HG02610 (cell line): ENCODE data around the gene POLN.

ENCODE experiments used
- ATAC-seq: cut with Tn5 transposase; IDR thresholded peaks from one replicate; pipeline ENCODE4 v1.9.1; 2021; ENCODE audit warnings: mild to moderate bottlenecking, moderate library complexity; ENCODE audit not compliant: unreplicated experiment

Gene POLN

DNA sequence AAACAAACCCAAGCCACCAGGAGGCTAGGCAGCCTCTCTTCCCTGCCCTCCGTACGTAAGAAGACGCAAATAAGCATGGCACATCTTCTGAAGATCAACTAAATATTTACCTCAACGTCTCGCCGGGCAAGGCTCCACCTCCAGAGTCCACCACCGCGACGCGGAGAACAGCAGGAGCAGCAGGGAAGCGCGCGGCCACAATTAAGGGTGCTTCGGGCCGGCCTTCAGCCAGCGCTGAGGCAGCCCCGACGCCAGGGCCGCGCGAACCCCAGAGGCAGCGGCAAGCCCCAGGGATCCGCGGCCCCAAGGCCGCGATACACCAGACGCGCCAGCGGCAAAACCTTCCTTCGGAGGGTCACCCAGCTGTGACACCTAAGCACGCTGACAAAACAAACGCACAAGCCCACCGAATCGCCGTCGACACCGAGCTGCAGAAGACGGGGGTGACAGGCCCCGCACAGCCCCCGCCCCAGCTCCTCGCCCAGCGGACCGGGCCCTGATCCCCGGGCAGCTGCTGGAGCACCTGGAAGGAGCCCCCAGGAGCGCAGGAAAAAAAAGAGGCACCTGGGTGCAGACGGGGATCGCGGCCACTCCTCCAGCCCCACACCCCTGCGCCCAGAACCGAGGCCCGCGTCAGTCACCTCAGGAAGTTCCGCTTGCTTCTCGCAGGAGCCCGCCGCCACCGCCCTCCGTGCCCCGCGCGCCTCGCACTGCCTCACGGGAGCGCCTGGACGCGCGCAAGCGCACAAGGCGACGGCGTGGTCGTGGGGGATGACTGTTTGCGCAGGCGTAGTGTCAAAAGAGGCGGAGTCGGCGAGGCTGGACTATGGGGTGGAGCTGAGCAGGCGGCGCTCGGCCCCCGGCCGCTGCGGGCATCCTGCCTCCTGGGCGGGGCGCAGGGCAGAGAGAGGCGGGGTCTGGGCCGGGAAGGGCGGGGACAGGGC lies at the start of gene POLN, which contains the start of gene HAUS3:
Gene POLN (minus strand): TSS at position 712 of the 944 bp plus-strand sequence. CDS start 12,890 bp downstream, outside the sequence.
Gene HAUS3 (minus strand): TSS at position 712 of the 944 bp plus-strand sequence. CDS start 1,175 bp downstream, outside the sequence.
- peak; percentile 92 for ATAC-seq

DNA sequence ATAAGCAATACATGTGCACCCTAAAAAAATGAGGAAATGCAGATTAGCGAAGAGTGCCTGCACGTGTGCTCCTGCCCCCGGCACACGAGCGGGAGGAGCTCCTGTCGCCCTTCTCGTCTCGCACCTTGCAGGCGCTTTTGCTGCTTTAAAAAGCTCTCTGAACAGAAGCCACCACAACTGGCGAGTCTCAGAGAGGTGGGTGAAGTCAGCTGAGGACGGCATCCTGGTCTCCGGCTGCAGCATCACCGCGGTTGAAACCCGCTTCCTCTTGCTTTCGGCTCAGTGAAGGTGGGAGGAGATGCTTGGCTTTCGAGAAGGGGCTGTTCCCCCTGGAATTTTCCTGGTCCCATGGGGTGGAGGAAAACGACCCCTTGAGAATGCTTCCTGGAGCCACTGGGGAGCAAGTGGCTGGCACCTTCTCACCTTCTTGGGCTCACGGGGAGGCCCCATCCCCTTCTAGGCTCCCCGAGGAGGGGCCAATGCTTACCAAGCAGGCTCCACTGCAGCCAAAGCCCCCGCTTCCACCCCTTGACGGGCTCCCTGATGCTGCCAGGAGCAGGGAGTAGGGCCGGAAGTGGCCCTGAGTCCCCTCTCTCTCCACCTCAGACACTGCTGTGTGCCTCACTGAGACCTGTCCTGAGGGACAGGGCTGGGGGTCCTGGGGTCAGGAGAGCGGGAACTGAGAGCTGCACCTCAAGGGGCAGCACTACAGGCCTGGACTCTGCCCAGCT lies 49.2 kb upstream of the POLN start:
- ATAC-seq, result no peak

DNA sequence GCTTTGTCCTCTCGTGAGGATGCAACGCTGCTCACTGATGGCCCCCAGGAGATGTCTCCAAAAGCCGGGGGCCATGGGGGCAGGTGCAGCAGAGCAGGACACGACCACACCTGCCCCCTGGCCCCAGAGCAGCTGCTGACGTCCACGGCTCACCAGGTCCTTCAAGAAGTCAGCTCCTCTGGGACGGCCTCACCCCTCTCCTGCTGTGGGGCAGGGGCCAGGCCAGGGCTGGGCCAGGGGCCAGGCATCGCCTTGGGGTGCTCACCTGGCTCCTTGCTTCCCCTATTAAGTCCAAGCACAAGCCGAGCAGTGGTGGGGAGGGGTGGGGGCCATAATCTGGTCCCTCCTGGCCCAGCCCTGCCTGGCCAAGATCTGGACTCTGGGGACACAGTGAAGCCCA lies 48.6 kb upstream of the POLN start:
- no peak for ATAC-seq

DNA sequence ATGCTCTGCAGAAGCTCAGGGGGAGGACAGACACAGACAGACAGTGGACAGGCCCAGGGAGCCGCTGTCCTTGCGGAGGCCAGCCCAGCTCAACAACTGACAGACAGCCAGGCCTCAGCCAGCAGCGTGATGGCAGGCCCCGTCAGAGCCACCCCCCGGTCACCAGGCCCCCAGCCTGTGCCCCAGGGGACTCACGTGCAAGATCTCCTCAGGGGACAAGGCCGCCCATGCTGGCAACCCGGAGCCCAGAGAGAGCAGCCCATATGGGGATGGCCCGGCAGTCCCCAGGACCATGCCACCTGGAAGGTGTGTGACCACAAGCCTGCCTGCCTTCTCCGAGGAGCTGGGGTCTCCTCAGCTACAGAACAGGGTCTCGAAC lies 48.0 kb upstream of the POLN start:
- no peak for ATAC-seq

DNA sequence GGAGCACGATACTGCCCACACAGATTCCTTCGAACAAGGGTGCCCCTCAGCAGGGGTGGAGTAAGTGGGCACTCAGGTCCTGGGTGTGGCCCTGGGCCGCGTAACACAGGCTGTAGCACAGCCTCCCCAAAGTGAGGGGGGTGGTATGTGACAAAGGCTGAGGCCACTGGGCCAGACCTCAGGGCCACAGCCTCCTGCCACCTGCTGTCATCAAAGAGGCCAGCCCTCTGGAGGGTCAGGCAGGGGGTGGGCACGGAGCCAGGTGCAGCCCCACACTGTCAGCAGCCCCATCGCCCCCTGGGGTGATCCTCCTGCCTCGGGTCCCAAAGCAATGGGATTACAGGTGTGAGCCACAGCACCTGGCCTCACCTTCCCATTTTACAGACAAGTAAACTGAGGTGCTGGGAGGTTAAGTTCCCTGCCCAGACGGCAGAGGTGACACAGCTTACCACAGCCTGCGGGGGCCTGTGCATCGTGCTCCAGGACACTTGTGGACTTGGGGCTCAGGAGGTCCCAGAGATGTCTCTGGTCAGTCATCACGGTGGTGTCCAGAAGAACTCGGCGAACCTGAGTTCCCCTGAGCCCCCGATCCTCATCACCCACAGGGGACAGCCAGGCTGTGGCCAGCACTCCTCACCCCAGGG lies 47.5 kb upstream of the POLN start:
- ATAC-seq, result no peak

DNA sequence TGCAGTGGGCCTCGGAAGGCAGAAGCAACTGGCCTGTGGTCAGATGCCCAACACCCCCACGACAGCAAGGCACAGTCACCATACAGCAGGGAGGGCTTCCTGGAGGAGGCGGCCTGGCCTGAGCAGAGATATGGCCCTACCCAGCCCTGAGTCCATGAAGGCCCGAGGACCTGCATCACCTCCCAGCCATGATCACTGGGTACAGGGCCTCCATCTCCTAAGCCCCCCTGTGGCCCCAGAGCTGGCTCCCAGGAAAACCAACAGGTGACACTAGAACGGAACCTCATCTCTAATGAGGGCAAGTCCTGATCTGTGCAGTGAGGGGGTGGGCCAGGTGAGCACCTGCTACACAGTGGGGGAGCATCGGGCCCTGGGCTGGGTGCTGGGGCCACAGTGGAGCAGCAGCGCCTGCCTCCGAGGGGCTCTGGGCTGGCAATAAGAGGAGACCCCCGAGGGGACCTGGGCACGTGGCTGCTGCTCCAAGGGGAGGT lies 46.2 kb upstream of the POLN start:
- ATAC-seq, result no peak

DNA sequence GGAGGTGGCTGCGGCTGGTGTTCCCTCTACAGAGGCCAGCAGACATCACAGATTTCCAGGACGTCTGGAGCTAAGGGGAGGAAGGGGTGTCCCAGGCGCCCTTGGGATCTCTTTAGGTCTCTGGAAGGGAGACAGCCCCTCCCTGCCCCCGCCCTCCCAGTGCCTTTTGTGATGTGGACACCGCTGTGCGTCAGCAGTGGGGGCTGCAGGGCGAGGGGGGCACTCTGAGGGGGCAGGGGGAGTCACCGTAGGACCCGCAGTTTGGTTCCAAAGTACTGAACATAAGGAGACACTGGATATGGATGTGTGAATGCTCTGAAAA lies 45.6 kb upstream of the POLN start:
- no peak for ATAC-seq

DNA sequence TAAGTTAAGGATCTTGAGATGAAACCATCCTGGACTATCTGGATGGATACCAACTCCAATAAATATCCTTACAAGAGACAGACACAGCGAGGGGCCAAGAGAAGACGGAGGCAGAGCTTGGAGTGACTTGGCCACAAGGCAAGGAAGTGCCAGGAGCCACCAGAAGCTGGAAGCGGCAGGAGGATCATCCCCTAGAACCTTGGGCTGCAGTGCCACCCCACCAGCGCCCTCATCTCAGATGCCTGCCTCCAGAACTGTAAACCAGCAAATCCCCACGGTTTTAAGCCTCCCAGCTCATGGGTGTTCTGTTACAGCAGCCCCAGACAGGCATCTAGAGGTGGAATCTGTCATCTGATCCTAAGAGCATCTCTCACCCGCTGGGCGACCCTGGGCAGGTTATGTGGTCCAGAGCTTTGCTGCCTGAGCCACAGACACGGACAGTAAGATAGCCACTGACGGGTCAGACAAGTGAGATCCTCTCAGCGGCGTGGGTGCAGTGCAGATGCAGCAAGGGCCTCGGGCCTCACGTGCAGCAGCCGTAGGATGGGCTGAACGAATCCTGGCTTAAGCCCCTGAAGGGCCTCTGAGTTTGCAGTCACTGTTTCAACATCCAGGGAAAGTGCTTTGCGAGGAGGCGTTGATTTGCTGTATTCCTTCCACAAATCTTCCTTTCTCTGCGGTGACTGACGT lies 45.1 kb upstream of the POLN start:
- ATAC-seq, result no peak

DNA sequence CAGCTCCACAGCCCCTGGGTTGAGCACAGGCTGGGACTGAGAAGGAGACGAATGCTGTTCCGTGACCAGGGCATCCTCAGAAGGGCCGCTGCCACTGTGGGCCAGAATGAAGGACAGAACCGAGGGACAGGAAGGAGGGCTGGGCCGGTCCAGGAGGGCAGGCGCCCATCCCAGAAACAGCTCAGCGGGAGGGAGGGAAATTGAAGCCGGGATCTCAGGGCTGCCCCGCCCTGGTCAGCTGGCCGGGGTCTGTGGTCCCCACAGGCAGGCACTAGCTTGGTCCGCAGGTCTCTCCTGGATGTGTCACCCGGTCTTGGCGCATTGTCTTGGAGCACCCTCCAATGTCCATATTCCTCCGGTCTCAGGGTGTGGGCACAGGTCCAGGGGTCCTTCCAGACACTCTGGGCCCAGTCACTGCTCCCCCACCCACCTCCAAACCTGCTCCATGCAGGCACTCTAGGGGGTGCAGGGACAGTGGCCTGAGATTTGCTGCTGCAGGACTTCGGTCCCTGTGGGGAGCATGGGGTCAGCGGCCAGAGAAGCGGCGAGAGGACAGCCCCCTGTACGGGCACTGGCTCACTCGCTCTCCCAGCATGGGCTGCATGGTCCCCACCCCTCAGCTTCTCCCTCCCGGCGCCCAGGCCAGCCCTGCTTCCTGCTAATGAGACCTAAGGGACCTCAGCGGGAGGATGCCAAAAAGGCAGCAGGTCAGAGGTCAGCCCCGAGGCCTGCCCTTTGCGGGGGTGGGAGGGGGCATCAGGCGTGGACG lies 43.9 kb upstream of the POLN start:
- no peak for ATAC-seq

DNA sequence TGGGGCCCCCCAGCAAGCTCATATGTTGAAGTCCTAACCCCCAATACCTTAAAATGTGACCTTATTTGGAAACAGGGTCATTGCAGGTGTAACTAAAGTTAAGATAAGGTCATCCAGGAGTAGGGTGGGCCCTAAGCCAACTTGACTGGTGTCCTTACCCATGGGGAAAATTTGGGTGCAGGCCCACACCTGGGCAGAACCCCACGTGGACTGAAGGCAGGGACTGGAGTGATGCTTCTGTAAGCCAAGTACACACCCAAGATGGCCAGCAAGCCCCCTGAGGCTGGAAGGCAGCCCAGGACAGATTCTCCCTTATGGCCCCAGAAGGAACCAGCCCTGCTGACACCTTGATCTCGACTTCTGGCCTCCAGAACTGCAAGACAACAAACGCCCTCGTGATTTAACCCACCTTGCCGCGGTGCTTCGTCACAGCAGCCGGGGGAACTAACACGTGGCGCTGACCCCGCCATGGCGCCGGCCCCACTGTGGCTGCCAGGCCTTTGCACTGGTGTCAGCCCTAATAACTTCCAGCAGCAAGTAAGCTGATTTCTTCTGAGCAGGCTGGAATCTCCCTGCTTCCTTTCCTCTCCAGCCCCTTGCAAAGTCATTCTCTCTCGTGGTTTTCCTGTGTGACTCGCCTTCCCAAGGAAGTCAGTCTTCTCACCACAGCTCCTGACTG lies 43.2 kb upstream of the POLN start:
- ATAC-seq, result no peak

DNA sequence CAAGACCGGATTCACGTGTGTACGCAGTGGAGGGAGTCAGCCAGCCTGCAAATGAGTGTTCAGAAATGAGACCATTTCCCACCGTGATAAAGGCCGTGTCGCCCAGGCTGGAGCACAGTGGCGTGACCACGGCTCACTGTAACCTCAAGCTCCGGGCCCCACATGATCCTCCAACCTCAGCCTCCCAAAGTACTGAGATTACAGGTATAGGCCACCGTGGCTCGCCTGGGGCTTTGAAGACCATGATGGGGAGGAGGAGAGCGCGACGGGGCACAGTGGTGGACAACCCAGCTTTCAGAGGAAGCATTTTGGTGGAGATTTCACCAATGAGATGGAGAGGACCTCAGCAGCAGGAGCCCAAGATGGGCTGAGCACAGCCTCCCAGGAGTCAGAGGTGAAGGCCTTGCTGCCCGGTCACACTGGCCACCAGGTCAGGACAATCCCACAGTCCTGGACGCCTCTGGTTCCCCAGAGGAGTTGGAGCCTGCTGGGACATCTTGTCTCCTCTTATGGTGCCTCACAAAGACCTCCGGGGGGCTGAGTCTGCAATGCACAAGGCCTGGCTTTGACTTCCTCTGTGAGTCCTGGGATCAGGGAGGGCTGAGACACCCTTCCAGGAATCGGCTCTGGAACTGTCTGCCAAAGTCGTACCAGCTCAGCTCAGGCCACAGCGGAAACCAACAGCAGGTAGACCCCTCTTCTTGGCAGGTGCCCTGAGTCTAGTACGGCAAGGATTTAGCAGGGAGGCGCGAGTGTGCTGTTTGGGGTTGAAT lies 42.4 kb upstream of the POLN start:
- no peak for ATAC-seq

DNA sequence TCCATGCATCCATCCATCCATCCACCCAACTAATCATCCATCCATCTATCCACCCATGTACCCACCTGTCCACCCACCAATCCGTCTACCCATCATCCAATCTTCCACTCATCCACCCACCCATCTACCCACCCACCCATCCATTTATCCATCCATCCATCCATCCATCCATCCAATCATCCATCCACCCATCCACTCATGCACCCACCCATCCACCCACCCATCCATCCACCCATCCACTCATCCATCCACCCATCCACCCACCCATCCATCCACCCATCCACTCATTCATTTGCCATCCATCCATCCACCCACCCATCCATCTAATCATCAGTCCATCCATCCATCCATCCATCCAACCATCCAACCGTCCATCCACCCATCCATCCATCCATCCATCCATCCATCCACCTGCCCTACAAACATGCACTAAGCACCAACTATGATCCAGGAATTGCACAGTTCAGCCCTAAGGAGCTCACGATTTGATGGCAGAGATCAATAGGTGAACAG lies 41.3 kb upstream of the POLN start:
- no peak for ATAC-seq

DNA sequence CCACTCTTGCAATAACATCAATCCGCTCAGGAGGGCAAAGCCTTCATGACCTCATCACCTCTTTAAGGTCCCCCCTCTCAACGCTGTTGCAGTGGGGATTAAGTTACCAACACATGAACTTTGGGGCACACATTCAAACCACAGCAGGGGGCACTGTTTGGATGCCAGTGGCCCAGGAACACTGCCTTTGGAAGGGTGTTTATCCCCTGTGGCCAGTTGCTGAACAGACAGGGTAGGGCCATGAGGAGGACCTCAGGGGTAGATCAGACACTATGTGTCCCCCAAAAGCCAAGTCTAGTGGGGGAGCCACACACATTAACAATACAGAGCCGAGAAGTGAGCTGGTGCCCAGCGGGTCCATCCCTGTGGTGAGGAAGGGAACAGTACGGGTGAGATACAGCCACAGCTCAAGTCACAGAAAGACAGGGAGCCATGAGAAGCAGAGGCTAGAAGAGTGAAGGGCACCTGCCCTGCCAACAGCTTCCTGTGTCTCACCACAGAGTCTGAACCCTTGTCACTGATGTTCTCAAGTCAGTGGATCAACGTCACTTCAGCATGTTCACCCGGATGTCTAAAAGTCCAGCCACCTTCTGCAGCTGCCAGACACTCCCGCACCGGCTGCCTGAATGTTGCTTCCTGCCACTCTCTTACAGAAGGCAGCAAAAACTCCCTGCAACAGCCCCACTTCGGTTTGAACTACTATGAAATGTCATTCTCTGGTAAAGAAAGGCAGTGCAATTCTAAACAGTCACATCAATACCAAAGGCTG lies 39.8 kb upstream of the POLN start:
- peak; percentile 62 for ATAC-seq

DNA sequence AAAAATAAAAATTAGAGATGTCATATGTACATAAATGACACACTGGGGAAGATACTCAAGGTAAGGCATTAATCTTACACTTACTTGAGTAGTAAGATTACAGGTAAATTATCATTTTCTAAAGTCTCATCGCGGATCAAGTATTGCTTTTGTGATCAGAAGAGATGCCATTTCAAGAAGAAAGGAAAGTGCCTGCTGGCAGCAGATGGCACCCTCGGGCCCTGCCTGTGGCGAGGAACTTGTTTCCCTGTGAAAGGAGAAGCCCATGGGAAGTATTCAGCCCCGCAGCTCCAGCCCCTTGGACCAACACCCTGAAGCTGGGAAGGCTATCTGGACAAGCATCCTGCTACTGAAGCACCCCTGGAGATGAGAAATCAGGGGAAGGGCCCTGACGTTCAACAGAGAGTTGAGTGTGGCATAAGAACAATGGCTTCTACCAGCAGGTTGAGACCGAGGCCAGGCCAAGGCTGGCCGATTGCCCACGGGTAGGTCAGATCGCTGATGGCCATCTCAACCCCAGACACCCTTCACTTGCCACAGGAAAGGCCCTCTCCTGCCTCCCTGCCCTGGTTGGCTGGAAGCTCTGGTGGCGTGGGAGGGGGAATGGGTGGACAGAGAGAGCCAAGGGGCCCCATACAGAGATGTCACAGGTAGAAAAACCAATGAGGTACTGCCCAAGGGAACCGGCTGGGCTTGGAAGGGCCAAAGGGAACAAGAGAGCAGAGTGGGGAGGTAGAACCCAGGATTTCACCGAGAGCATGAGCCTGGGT lies 38.8 kb upstream of the POLN start:
- no peak for ATAC-seq

DNA sequence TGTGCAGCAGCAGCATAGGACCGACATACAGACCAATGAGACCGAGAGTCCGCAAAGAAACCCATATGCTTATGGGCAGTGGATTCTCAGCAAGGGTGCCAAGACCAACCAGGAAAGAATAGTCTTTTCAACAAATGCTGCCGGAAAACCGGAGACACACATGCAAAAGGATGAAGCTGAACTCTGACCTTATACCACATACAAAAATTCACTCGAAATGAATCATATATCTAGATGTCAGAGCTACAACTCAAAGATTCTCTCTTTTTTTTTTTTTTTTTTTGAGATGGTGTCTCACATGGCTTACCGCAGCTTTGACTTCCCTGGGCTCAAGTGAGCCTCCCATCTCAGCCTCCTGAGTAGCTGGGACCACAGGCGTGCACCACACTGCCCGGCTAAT lies 36.0 kb upstream of the POLN start:
- ATAC-seq, result no peak

DNA sequence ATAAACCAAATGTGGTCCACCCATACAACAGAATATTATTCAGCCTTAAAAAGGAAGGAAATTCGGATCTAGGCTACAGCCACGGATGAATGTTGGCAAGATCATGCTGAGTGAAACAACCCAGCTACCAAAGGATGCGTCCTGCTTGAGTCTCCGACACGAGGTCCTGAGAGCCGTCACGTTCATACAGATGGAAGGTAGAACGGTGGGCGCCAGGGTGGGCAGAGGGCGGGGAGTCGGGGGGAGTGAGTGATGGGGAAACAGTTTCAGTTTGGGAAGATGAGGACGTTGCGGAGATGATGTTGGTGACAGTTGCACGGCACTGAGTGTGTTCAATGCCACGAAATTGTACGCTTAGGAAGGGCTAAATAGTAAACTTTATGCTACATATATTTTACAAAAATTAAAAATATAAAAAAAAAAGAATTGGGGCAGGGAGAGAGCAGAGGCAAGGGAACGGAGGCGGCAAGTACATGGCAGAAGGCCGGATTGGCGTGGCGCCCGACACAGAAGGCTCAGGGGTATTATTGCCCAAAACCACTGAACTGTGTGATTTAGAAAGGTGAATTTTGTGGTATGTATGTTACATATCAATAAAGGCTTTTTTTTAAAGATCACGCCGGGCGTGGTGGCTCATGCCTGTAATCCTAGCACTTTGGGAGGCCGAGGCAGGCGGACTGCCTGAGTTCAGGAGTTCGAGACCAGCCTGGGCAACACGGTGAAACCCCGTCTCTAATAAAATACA lies 34.8 kb upstream of the POLN start:
- ATAC-seq, result no peak
